ENCODE measurements around the gene ALG2. TPM values are rescaled to one million over a fixed set of nuclear protein-coding genes. Genes with fewer than 3 reads are reported as not detected.

The ALG2 gene
- total and polyA plus RNA-seq, 4 donors = 20.6 to 43.6 (median 30.3) TPM

DNA sequence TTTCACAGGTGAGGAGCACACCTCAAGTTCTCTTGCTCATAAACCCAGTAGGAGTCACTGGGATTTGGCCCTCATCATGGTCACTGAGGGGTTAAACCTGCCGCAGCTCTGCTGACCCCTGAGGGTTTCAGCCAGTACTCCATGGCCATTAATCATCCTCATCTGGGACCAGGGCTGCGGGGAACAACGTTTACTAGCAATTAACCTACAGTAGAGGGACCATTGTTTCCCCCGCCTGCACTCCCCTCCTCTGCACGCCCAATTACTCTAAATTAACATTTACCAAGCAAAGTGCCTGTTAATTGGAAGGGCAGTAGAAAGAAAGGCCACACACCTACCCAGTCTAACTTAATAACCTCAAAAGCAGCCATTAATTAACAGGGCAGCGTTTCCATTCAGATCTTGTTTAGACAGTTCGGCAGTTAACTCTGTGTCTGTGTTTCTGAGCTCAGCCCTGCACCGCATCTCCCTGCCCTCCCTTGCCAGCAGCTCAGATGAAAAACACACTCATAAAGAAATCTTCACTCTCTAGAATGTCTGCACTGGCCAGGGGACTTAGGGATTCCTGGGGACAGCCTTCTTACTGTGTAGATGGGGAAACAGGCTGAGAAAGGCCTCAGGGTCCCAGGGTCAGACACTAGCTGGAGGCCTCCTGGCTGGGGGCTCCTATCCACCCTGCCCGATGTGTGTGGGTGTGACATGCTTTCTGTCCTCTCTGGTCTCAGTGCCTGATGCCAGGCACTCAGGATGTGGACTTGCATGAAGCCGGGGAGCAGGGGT, 51.6 kb downstream of the ALG2 start:
- Histone ChIP-seq H3K27ac (ENCODE audit: low read depth in 1 of 2, low read length in 2 of 2) (no peak overlapping the region), H3K27me3 (ENCODE audit: control insufficient read depth in 4 of 4, insufficient read depth in 4 of 4, low read length in 3 of 4) (no peaks in the 10 kb centered on the region), H3K36me3 (ENCODE audit: control insufficient read depth in 4 of 4, insufficient read depth in 3 of 4, low read depth in 1 of 4, low read length in 3 of 4) (no peaks in the 10 kb centered on the region), H3K9ac (ENCODE audit: low read depth in 1 of 2, low read length in 2 of 2) (no peak overlapping the region), H3K9me3 (ENCODE audit: control insufficient read depth in 4 of 4, low read length in 3 of 4) (no peaks in the 10 kb centered on the region), H3K4me3 (ENCODE audit: low read depth in 1 of 3, low read length in 3 of 3) (no peak overlapping the region), H3K4me1 (ENCODE audit: control insufficient read depth in 4 of 4, insufficient read depth in 4 of 4, low read length in 3 of 4) (no peaks in the 10 kb centered on the region)
- WGBS = 69% methylated on average over 10 of the region's 10 CpGs
- no peak for DNase-seq (ENCODE audit: low spot score)
- TF ChIP-seq JUND (IDR thresholded peaks at IDR 0.05) = no peak
- no peak for TF ChIP-seq HNF4G (IDR thresholded peaks at IDR 0.05)
- no peak for TF ChIP-seq RXRA (IDR thresholded peaks at IDR 0.05)
- no peak for TF ChIP-seq TAF1 (conservative IDR thresholded peaks at IDR 0.05)
- TF ChIP-seq SP1 (IDR thresholded peaks at IDR 0.05) = no peak
- no peak for TF ChIP-seq NR2F2 (IDR thresholded peaks at IDR 0.05)
- TF ChIP-seq, protein P1, sequence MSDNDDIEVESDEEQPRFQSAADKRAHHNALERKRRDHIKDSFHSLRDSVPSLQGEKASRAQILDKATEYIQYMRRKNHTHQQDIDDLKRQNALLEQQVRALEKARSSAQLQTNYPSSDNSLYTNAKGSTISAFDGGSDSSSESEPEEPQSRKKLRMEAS (IDR thresholded peaks at IDR 0.05) = no peak
- no peak for TF ChIP-seq GABPA (IDR thresholded peaks at IDR 0.05 in 1 of 2, conservative IDR thresholded peaks at IDR 0.05 in 1 of 2)
- no peak for TF ChIP-seq HNF4A (conservative IDR thresholded peaks at IDR 0.05)
- no peak for TF ChIP-seq YY1 (IDR thresholded peaks at IDR 0.05)
- TF ChIP-seq EGR1 (IDR thresholded peaks at IDR 0.05; ENCODE audit: low read depth in 2 of 2) = no peak
- TF ChIP-seq, protein P2, sequence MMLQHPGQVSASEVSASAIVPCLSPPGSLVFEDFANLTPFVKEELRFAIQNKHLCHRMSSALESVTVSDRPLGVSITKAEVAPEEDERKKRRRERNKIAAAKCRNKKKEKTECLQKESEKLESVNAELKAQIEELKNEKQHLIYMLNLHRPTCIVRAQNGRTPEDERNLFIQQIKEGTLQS (IDR thresholded peaks at IDR 0.05) = no peak
- TF ChIP-seq, protein P3, sequence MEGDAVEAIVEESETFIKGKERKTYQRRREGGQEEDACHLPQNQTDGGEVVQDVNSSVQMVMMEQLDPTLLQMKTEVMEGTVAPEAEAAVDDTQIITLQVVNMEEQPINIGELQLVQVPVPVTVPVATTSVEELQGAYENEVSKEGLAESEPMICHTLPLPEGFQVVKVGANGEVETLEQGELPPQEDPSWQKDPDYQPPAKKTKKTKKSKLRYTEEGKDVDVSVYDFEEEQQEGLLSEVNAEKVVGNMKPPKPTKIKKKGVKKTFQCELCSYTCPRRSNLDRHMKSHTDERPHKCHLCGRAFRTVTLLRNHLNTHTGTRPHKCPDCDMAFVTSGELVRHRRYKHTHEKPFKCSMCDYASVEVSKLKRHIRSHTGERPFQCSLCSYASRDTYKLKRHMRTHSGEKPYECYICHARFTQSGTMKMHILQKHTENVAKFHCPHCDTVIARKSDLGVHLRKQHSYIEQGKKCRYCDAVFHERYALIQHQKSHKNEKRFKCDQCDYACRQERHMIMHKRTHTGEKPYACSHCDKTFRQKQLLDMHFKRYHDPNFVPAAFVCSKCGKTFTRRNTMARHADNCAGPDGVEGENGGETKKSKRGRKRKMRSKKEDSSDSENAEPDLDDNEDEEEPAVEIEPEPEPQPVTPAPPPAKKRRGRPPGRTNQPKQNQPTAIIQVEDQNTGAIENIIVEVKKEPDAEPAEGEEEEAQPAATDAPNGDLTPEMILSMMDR (IDR thresholded peaks at IDR 0.05; ENCODE audit: low read depth, low read length, missing input control) = no peak

DNA sequence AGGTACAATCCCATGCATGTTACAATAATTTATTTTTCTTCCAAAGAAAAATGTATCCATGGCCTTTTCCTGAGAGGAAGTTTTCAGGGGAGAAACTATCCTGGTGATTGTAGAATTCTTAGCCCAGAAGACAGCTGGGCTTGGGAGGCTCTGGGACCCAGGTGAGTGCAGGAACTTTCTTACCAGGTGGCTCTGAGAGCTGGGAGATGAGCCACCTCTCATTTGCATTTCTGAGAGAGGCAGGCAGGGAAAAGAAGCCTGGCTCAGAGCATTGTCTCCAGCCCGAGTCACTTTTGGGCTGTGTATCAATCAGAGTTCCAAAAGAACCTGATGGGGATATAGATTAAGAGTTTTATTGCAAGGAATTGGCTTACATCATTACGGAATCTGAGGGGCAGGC, 52.7 kb downstream of the ALG2 start:
- Histone ChIP-seq H3K9ac (ENCODE audit: low read depth in 1 of 2, low read length in 2 of 2) (no peak overlapping the region), H3K4me3 (ENCODE audit: low read depth in 1 of 3, low read length in 3 of 3) (no peak overlapping the region), H3K27me3 (ENCODE audit: control insufficient read depth in 4 of 4, insufficient read depth in 4 of 4, low read length in 3 of 4) (no peaks in the 10 kb centered on the region), H3K36me3 (ENCODE audit: control insufficient read depth in 4 of 4, insufficient read depth in 3 of 4, low read depth in 1 of 4, low read length in 3 of 4) (no peaks in the 10 kb centered on the region), H3K27ac (ENCODE audit: low read depth in 1 of 2, low read length in 2 of 2) (no peak overlapping the region), H3K9me3 (ENCODE audit: control insufficient read depth in 4 of 4, low read length in 3 of 4) (no peaks in the 10 kb centered on the region), H3K4me1 (ENCODE audit: control insufficient read depth in 4 of 4, insufficient read depth in 4 of 4, low read length in 3 of 4) (no peaks in the 10 kb centered on the region)
- 73% methylated on average over 2 of the region's 2 CpGs for WGBS
- TF ChIP-seq HNF4A (conservative IDR thresholded peaks at IDR 0.05) (no peak), RXRA (IDR thresholded peaks at IDR 0.05) (no peak)
- no peak for DNase-seq (ENCODE audit: low spot score)

DNA sequence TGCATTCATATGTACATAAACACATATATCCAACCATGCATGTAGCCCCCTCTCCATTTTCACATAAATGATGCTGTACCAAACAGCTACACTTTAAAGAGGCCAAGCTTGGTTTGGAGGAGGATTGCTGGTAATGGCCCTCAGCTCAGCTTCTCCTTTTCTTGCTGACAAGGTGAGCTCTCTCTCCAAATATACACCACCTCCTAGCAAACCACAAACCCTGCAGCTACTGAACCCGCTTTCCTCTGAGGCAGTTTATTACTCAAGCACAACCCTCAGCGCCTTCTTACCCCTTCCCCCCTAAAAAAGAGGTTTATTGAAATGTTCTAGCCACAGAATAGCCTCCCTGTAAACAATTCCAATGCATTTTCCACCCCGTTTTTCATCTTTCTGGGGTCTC, 54.0 kb downstream of the ALG2 start:
- H3K4me3 ChIP-seq (ENCODE audit: low read depth in 1 of 3, low read length in 3 of 3) = no peak overlapping the region
- H3K36me3 ChIP-seq (ENCODE audit: control insufficient read depth in 4 of 4, insufficient read depth in 3 of 4, low read depth in 1 of 4, low read length in 3 of 4) = no peaks in the 10 kb centered on the region
- H3K9me3 ChIP-seq (ENCODE audit: control insufficient read depth in 4 of 4, low read length in 3 of 4) = no peaks in the 10 kb centered on the region
- H3K27ac ChIP-seq (ENCODE audit: low read depth in 1 of 2, low read length in 2 of 2) = no peak overlapping the region
- H3K27me3 ChIP-seq (ENCODE audit: control insufficient read depth in 4 of 4, insufficient read depth in 4 of 4, low read length in 3 of 4) = no peaks in the 10 kb centered on the region
- no peak overlapping the region for H3K9ac ChIP-seq (ENCODE audit: low read depth in 1 of 2, low read length in 2 of 2)
- WGBS = 64% methylated on average over 3 of the region's 3 CpGs
- TF ChIP-seq GABPA (IDR thresholded peaks at IDR 0.05 in 1 of 2, conservative IDR thresholded peaks at IDR 0.05 in 1 of 2) = no peak
- no peak for DNase-seq (ENCODE audit: low spot score)
- no peaks in the 10 kb centered on the region for H3K4me1 ChIP-seq (ENCODE audit: control insufficient read depth in 4 of 4, insufficient read depth in 4 of 4, low read length in 3 of 4)

Measured in liver (tissue), 9 donors.